Measurements from ENCODE around the gene ZNF525.

DNA sequence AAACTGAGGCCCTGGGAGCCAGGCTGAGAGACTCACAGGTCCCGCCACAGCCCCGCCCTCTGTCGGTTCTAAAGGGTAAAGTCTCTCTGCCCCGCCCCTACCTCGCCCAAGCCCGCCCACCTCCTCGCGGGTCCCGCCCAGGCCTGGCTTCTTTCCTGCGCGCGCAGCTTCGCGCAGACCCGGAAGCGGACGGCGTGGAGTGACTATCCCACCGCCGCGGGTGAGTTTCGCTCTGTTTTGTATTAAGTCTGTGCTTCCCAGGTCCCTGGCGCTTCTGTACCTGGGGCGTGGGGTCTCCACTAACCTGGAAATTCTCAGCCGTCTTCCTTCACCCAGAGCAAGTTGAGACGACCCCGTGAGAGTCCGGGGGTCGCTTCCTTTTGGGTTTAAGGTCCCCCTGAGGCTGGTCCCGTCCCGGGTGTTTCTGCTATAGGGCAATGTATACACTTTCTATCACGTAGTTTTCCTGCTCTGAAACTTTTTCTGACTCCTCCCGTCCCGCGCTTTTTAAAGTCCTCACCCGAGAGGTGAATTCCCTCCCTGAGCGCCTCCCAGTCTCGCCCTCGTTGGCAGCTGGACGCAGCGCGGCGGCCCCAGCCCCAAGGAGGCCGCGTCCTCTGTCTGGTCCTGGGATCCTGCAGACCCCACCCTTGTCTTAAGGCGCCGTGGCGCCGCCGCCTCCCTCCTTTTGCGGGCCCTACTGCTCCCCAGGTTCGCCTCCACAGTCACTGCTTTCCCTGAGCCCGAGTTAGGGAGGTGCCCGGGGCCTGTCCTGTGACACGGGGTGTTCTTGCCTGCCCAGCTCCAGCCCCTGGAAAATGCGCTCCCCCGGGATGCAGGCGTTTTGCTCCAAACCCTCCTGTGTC, 29.7 kb downstream of the ZNF525 start, which contains the start of gene ZNF765:
- TF ChIP-seq, protein P1, sequence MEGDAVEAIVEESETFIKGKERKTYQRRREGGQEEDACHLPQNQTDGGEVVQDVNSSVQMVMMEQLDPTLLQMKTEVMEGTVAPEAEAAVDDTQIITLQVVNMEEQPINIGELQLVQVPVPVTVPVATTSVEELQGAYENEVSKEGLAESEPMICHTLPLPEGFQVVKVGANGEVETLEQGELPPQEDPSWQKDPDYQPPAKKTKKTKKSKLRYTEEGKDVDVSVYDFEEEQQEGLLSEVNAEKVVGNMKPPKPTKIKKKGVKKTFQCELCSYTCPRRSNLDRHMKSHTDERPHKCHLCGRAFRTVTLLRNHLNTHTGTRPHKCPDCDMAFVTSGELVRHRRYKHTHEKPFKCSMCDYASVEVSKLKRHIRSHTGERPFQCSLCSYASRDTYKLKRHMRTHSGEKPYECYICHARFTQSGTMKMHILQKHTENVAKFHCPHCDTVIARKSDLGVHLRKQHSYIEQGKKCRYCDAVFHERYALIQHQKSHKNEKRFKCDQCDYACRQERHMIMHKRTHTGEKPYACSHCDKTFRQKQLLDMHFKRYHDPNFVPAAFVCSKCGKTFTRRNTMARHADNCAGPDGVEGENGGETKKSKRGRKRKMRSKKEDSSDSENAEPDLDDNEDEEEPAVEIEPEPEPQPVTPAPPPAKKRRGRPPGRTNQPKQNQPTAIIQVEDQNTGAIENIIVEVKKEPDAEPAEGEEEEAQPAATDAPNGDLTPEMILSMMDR (conservative IDR thresholded peaks at IDR 0.05; ENCODE audit: low read length): peak; percentile 41
- no peak for TF ChIP-seq EZH2phosphoT487 (IDR thresholded peaks at IDR 0.05; ENCODE audit: borderline replicate concordance)

Measured in Loucy (cell line).